Measurements from ENCODE around the gene LRMDA.

LRMDA gene

DNA sequence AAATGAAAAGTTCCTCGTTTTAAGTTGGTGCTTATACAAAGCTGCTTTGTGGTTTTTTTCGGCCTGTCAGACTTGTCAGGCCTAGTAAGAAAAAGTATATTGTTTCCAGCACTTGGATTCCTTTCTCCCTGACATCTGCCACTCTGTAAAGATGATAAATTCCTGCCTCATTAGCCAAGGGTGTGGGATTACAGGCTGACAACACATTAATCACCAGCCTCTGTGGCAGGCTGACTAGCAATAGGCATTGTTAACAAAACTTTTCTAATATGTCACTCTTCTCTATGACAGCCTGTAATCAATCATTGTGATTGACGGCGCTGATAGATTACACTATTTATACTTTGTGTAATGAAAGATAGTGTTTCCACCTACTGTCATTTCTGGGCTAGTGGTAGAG, 682.5 kb downstream of the LRMDA start (continued):
- TF ChIP-seq PBX3 (CRISPR knock-in tag; IDR thresholded peaks at IDR 0.05) (no peak), GLIS1 (tag by site-specific recombination; IDR thresholded peaks at IDR 0.05) (no peak), ZNF311 (tag by site-specific recombination; IDR thresholded peaks at IDR 0.05; ENCODE audit: borderline replicate concordance) (no peak), REPIN1 (tag by site-specific recombination; IDR thresholded peaks at IDR 0.05; ENCODE audit: low read depth) (no peak), WT1 (tag by site-specific recombination; IDR thresholded peaks at IDR 0.05) (peak; percentile 47; the same call in 1 of the 2 replicates), ZNF560 (tag by site-specific recombination; IDR thresholded peaks at IDR 0.05; ENCODE audit: borderline replicate concordance) (no peak), ZNF701 (tag by site-specific recombination; IDR thresholded peaks at IDR 0.05) (no peak), MYNN (tag by site-specific recombination; IDR thresholded peaks at IDR 0.05; ENCODE audit: borderline replicate concordance) (0 out of 2 replicates have a peak, but pooled peaks have one; percentile 13), ZNF184 (tag by site-specific recombination; IDR thresholded peaks at IDR 0.05) (no peak), ZNF221 (tag by site-specific recombination; IDR thresholded peaks at IDR 0.05; ENCODE audit: borderline replicate concordance) (no peak), SP2 (tag by site-specific recombination; IDR thresholded peaks at IDR 0.05) (peak; percentile 65), ZNF350 (tag by site-specific recombination; IDR thresholded peaks at IDR 0.05) (0 out of 2 replicates have a peak, but pooled peaks have one; percentile 15), ZNF449 (tag by site-specific recombination; IDR thresholded peaks at IDR 0.05) (no peak), GLI2 (tag by site-specific recombination; IDR thresholded peaks at IDR 0.05; ENCODE audit: borderline replicate concordance, low read depth) (0 out of 2 replicates have a peak, but pooled peaks have one; percentile 79), ZNF324 (tag by site-specific recombination; IDR thresholded peaks at IDR 0.05) (0 out of 2 replicates have a peak, but pooled peaks have one; percentile 49), OSR2 (tag by site-specific recombination; IDR thresholded peaks at IDR 0.05) (peak; percentile 62), ZXDB (tag by site-specific recombination; IDR thresholded peaks at IDR 0.05) (peak; percentile 92), SETDB1 (IDR thresholded peaks at IDR 0.05; ENCODE audit: insufficient read length, low read length) (no peak), ZNF10 (tag by site-specific recombination; IDR thresholded peaks at IDR 0.05) (no peak), ZNF223 (tag by site-specific recombination; IDR thresholded peaks at IDR 0.05) (no peak), ZEB2 (tag by site-specific recombination; IDR thresholded peaks at IDR 0.05) (peak; percentile 94), INSM2 (tag by site-specific recombination; IDR thresholded peaks at IDR 0.05) (peak; percentile 60; the same call in 1 of the 2 replicates), ZNF114 (tag by site-specific recombination; IDR thresholded peaks at IDR 0.05) (no peak), ZNF488 (tag by site-specific recombination; IDR thresholded peaks at IDR 0.05) (0 out of 2 replicates have a peak, but pooled peaks have one; percentile 32), PRDM6 (tag by site-specific recombination; IDR thresholded peaks at IDR 0.05) (peak; percentile 77), ZNF426 (tag by site-specific recombination; IDR thresholded peaks at IDR 0.05) (no peak), ZBTB44 (tag by site-specific recombination; IDR thresholded peaks at IDR 0.05) (no peak), ZNF561 (tag by site-specific recombination; IDR thresholded peaks at IDR 0.05; ENCODE audit: borderline replicate concordance) (no peak), ZNF248 (tag by site-specific recombination; IDR thresholded peaks at IDR 0.05) (no peak), IKZF3 (tag by site-specific recombination; IDR thresholded peaks at IDR 0.05) (peak; percentile 75)
- TF ChIP-seq, protein P1, sequence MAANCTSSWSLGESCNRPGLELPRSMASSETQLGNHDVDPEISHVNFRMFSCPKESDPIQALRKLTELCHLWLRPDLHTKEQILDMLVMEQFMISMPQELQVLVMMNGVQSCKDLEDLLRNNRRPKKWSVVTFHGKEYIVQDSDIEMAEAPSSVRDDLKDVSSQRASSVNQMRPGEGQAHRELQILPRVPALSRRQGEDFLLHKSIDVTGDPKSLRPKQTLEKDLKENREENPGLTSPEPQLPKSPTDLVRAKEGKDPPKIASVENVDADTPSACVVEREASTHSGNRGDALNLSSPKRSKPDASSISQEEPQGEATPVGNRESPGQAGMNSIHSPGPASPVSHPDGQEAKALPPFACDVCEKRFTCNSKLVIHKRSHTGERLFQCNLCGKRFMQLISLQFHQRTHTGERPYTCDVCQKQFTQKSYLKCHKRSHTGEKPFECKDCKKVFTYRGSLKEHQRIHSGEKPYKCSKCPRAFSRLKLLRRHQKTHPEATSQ (tag by site-specific recombination; IDR thresholded peaks at IDR 0.05), result no peak
